GM12878 (cell line): ENCODE results near the gene MCC. TPM values are rescaled to one million over a fixed set of nuclear protein-coding genes. Genes with fewer than 3 reads are reported as not detected.

Source experiments
- ATAC-seq: fragments of 200-7000 bp; cut with Tn5 transposase; 3 replicates; pipeline ENCODE4 v1.9.1; 2020; ENCODE audit warnings: mild to moderate bottlenecking, moderate library complexity
- BruUV-seq: library from RNA; stranded (reverse); fragments of 400-500 nt; replicated peaks from 2 replicates; lab custom pipeline; 2021; lab: Mats Ljungman, UMichigan
- CTCF ChIA-PET: fragments of 300-600 bp; sonication (Branson Sonifier 250); formaldehyde crosslinking; extraction: SDS; loops from one replicate; lab custom pipeline; 2021; ENCODE audit warnings: inconsistent platforms; lab: Yijun Ruan, JAX
- POLR2A ChIA-PET: fragments of 350-600 bp; formaldehyde crosslinking; extraction: SDS; loops from one replicate; lab custom pipeline; 2021; ENCODE audit warnings: inconsistent platforms; lab: Charles Lee
- RAD21 ChIA-PET: fragments of 300-600 bp; sonication (Branson Sonifier 250); formaldehyde crosslinking; loops from one replicate; lab custom pipeline; 2023; ENCODE audit warnings: antibody characterized with exemption; ENCODE audit not compliant: unreplicated experiment; lab: Charles Lee
- SMC1A ChIA-PET: fragments of 300-600 bp; sonication (Branson Sonifier 250); formaldehyde crosslinking; loops from one replicate; lab custom pipeline; 2023; ENCODE audit not compliant: unreplicated experiment, uncharacterized antibody; lab: Charles Lee
- DNase-seq: peaks from one replicate; pipeline ENCODE4 v3.0.0-alpha.2; 2011; ENCODE audit warnings: low read depth, low spot score
- FAIRE-seq: peaks from 3 replicates; lab custom pipeline; 2011; peaks lifted over from hg19 to GRCh38; lab: Jason Lieb, UNC
- H2AFZ ChIP-seq: 2 replicates; pipeline ENCODE4 v1.6.0; 2011; ENCODE audit warnings: low read depth, low read length, control low read depth; ENCODE audit not compliant: control insufficient read depth
- H3K27ac ChIP-seq: 2 replicates; pipeline ENCODE4 v1.5.1; 2011; ENCODE audit warnings: control low read depth; ENCODE audit not compliant: control insufficient read depth, insufficient read depth
- H3K27me3 ChIP-seq, 2 experiments: replicated peaks in 1 of 2; 2 replicates each; pipeline versions ENCODE4 v1.6.0 to v1.6.1; 2011; ENCODE audit warnings: low read length in 1 of 2; ENCODE audit not compliant: control insufficient read depth in 2 of 2, insufficient read depth in 2 of 2
- H3K36me3 ChIP-seq, 2 experiments: 2 replicates each; pipeline ENCODE4 v1.5.1; 2011; ENCODE audit warnings: low read length in 1 of 2; ENCODE audit not compliant: control insufficient read depth in 2 of 2, insufficient read depth in 2 of 2
- H3K4me1 ChIP-seq: 2 replicates; pipeline ENCODE4 v1.6.1; 2011; ENCODE audit warnings: mild to moderate bottlenecking, low read length, moderate library complexity, mixed read lengths; ENCODE audit not compliant: control insufficient read depth, insufficient read depth
- H3K4me2 ChIP-seq: 2 replicates; pipeline ENCODE4 v1.6.0; 2011; ENCODE audit warnings: control low read depth; ENCODE audit not compliant: control insufficient read depth, insufficient read depth
- H3K4me3 ChIP-seq: fragments of 200-600 bp; sonication (generic); 2 replicates; pipeline ENCODE4 v1.5.1; 2016
- H3K79me2 ChIP-seq: 2 replicates; pipeline ENCODE4 v1.6.0; 2011; ENCODE audit warnings: low read length; ENCODE audit not compliant: control insufficient read depth, insufficient read depth
- H3K9ac ChIP-seq: 2 replicates; pipeline ENCODE4 v1.8.0; 2011; ENCODE audit warnings: low read length, control low read depth, mixed read lengths; ENCODE audit not compliant: control insufficient read depth, insufficient read depth
- H3K9me3 ChIP-seq: replicated peaks from 3 replicates; pipeline ENCODE4 v1.5.1; 2011; ENCODE audit warnings: mild to moderate bottlenecking, low read length; ENCODE audit not compliant: control insufficient read depth, insufficient read depth
- H4K20me1 ChIP-seq: 2 replicates; pipeline ENCODE4 v1.6.0; 2011; ENCODE audit not compliant: control insufficient read depth, insufficient read depth
- DPF2 ChIP-seq: fragments of 450-650 bp; IDR thresholded peaks from 2 replicates; pipeline ENCODE4 v1.6.1; 2017; ENCODE audit warnings: mild to moderate bottlenecking
- IRF4 ChIP-seq: IDR thresholded peaks from 2 replicates; pipeline ENCODE4 v1.6.1; 2011; ENCODE audit warnings: low read depth, low read length
- NR2C2 ChIP-seq: IDR thresholded peaks from 2 replicates; pipeline ENCODE4 v1.6.1; 2011; ENCODE audit warnings: borderline replicate concordance, low read depth; ENCODE audit not compliant: control insufficient read depth, insufficient read length
- PRDM15 ChIP-seq: fragments of 450-650 bp; formaldehyde crosslinking; IDR thresholded peaks from 2 replicates; pipeline ENCODE4 v1.4.0; 2020; ENCODE audit warnings: mild to moderate bottlenecking, moderate library complexity
- RAD51 ChIP-seq: fragments of 450-650 bp; IDR thresholded peaks from 2 replicates; pipeline ENCODE4 v1.6.1; 2016; ENCODE audit warnings: moderate library complexity, mild to moderate bottlenecking, inconsistent platforms
- RB1 ChIP-seq: fragments of 450-650 bp; formaldehyde crosslinking; IDR thresholded peaks from 2 replicates; pipeline ENCODE4 v1.6.1; 2017; ENCODE audit warnings: mild to moderate bottlenecking, borderline replicate concordance
- SREBF2 ChIP-seq: IDR thresholded peaks from 2 replicates; pipeline ENCODE4 v1.6.1; 2012; ENCODE audit warnings: mild to moderate bottlenecking, low read length
- TCF12 ChIP-seq: IDR thresholded peaks from 2 replicates; pipeline ENCODE4 v1.6.1; 2011; ENCODE audit warnings: low read depth, mild to moderate bottlenecking, low read length
- WRNIP1 ChIP-seq: IDR thresholded peaks from 2 replicates; pipeline ENCODE4 v1.6.1; 2011; ENCODE audit warnings: low read depth, low read length, improper control_type of control experiment, borderline replicate concordance
- ZNF384 ChIP-seq: IDR thresholded peaks from 2 replicates; pipeline ENCODE4 v1.6.1; 2012; ENCODE audit warnings: low read depth, mild to moderate bottlenecking, low read length, improper control_type of control experiment, borderline replicate concordance
- WGBS: methylation state at CpG from one replicate; pipeline ENCODE4 v1.1.6; 2016; ENCODE audit warnings: low lambda C conversion rate; ENCODE audit not compliant: insufficient replicate concordance, insufficient coverage; ENCODE audit errors: missing lambda C conversion rate; 5-methylcytosine and 5-hydroxymethylcytosine counted together
- in situ Hi-C: fragments of 300-500 bp; cut with MboI; formaldehyde crosslinking; loops from 9 replicates; pipeline ENCODE4 v1.14.3; 2018; ENCODE audit warnings: mixed read lengths
- intact Hi-C: fragments of 100-400 bp; cut with micrococcal nuclease; formaldehyde crosslinking; loops from one replicate; pipeline ENCODE4 v1.14.2; 2022; ENCODE audit not compliant: unreplicated experiment
- polyA plus RNA-seq, 11 experiments: library from polyadenylated mRNA; depleted of rRNA in 4 of 11; unstranded in 6 of 11; stranded (reverse) in 5 of 11; fragments of >200 nt; fragmentation: Nextera tagmentation in 4 of 11; fragmentation: Illumina TruSeq in 1 of 11; extraction: Ambion mirVana in 4 of 11; extraction: Trizol in 1 of 11; gene quantifications; 1 replicate in 1 of 11; 2 replicates in 10 of 11; pipeline versions ENCODE4 v1.2.1 to v1.2.3, GENCODE V29; 2011 to 2016; ENCODE audit warnings: inconsistent platforms in 2 of 11, missing spikeins in 2 of 11, low read depth in 1 of 11
- total RNA-seq, 4 experiments: library from RNA; depleted of rRNA in 3 of 4; stranded (reverse); fragments of >200 nt in 3 of 4; fragmentation: Illumina TruSeq in 1 of 4; extraction: Trizol in 1 of 4; gene quantifications; 2 replicates each; pipeline versions ENCODE4 v1.2.1 to v1.2.3, GENCODE V29; 2013 to 2021
- TF ChIP-seq, protein P1 (sequence below): fragments of 450-650 bp; IDR thresholded peaks from 2 replicates; pipeline ENCODE4 v1.6.1; 2017; ENCODE audit warnings: borderline replicate concordance

Gene MCC
- total and polyA plus RNA-seq, 10 of the 15 experiments (the other 5 are each of a cell fraction or from before 2014, with no cell fraction given), result 0.03 to 0.86 (median 0.16) TPM

GRCh38 chr5:113394658-113395057 is 93.6 kb downstream of the MCC start:
- Histone ChIP-seq H3K4me2 (no peak overlapping the region), H3K4me1 (no peaks in the 10 kb centered on the region), H4K20me1 (no peaks in the 10 kb centered on the region), H3K4me3 (no peak overlapping the region), H3K27ac (no peak overlapping the region), H3K27me3 (no peaks in the 10 kb centered on the region; a peak in 1 of 4 replicates), H3K9ac (no peak overlapping the region), H2AFZ (no peak overlapping the region), H3K9me3 (no peaks in the 10 kb centered on the region), H3K79me2 (no peaks in the 10 kb centered on the region), H3K36me3 (no peaks in the 10 kb centered on the region)
- no TSS peak for BruUV-seq
- ChIA-PET SMC1A (no interaction called here), RAD21 (interaction anchor here (1.0 kb wide), 1 partner anchor 214 kb away, joined by 3 read pairs; no protein-coding TSS in a partner anchor), CTCF (interaction anchor here (2.1 kb wide), 1 partner anchor 15 kb away, joined by 9 read pairs; no protein-coding TSS in a partner anchor), POLR2A (no interaction called here)
- intact Hi-C loops (no loop called here), in situ Hi-C loops (no loop called here)
- WGBS, result 43% methylated on average over 2 of the region's 2 CpGs
- DNase-seq (no peak), FAIRE-seq (no peak), ATAC-seq (no peak)
- TF ChIP-seq RAD51 (no peak), WRNIP1 (no peak), ZNF384 (no peak), PRDM15 (CRISPR knock-in tag) (no peak), DPF2 (no peak), NR2C2 (no peak), IRF4 (no peak), SREBF2 (no peak), RB1 (no peak), TCF12 (no peak)
- TF ChIP-seq, protein P1, sequence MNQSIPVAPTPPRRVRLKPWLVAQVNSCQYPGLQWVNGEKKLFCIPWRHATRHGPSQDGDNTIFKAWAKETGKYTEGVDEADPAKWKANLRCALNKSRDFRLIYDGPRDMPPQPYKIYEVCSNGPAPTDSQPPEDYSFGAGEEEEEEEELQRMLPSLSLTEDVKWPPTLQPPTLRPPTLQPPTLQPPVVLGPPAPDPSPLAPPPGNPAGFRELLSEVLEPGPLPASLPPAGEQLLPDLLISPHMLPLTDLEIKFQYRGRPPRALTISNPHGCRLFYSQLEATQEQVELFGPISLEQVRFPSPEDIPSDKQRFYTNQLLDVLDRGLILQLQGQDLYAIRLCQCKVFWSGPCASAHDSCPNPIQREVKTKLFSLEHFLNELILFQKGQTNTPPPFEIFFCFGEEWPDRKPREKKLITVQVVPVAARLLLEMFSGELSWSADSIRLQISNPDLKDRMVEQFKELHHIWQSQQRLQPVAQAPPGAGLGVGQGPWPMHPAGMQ, result no peak
